HG02798 (cell line): ENCODE data around the gene BCKDHB.
"Not testable (repeated sequence)": the region's sequence is repeated elsewhere in the genome, so short reads cannot be mapped to it uniquely, and the experiment has no call there.

Source experiments
- ATAC-seq: cut with Tn5 transposase; IDR thresholded peaks from one replicate; pipeline ENCODE4 v1.9.1; 2021; ENCODE audit warnings: mild to moderate bottlenecking; ENCODE audit not compliant: unreplicated experiment, poor library complexity

Gene BCKDHB

DNA sequence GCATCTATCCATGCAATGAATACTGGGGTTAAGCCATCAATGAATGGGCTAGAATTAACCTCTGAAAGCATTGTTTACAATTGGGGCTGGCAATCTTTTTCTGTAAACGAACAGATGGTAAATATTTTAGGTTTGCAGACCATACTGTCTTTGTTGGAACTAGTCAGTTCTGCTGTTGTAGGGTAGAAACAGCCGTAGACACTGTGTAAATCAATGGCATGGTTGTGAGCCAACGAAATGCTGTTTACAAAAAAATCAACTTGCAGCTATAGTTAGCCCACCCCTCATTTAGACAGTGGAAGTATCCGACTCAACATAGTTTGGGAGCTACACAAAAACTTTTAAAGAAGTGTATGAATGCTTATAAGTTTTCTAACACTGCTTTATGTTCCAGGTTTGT lies 91.5 kb downstream of the BCKDHB start:
- ATAC-seq = no peak

DNA sequence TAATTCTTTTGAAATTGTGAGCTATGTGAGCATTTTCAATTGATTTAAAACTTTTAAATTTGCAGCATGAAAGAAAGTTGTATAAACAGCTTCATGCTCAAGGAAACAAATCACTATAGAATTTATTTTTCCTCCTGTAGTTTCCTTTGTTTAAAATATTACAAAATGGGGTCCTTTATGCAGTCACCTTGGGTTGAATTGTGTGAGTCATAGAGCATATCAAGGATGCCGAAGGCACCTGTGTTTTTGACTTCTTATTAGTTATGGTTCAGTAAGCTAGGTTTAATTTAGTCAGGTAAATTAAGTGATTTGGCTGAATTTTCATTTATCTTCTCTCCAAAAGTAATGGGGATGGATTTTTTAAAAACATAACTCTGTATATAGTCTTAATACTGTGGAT lies 96.8 kb downstream of the BCKDHB start:
- no peak for ATAC-seq

DNA sequence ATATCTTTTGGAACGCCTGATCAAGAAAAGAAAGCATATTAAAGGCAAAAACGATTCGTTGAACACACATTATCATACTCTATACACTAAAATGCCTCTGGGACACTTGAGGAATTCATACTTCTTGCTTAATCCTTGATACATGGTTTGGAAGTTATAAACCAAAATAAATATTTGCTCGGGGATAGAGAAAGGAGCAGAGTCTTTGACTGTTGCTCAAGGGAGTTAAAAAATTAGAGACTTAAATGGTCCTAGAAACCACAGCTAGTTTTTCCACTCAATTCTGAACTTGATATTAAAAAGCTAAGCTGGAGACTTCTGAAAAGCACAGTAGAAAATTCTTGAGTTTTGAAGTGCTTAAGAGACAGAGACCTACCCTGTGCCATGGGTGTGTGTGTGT lies 98.9 kb downstream of the BCKDHB start:
- no peak for ATAC-seq

DNA sequence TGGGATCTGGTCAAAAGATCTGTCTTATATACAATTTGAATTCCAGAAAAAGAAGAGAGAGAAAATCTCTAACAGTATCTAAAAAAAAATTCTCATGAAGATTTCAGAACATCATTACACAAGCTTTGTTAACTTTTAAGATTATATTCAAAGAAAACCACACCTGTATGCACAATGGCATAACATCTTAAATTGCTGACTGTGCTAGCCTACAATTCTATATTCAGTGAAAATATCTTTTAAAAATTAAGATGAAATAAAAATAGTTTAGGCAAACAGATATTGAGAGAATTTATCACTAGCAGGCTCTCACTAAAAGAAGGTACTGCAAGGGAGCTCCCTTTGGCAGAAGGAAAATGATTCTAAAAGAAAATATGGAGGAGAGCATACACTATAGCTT lies 100.3 kb downstream of the BCKDHB start:
- ATAC-seq = no peak

DNA sequence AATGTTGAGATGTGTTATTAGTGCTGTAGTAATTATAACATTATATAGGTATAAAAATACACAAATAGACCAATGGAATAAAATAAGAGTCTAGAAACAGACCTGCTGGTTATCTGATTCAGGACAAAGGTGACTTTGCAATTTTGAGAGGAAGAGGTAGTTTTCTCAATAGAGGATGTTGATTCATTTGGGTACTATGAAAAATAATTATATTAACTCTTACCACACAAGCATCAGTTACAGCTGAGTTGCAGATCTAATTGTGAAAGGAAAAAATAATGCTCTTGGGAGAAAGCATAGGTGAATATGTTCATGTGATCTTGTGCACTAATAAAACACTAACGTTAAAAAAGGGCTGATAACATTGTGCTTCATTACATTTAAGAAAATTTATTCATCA lies 103.0 kb downstream of the BCKDHB start:
- ATAC-seq = no peak

DNA sequence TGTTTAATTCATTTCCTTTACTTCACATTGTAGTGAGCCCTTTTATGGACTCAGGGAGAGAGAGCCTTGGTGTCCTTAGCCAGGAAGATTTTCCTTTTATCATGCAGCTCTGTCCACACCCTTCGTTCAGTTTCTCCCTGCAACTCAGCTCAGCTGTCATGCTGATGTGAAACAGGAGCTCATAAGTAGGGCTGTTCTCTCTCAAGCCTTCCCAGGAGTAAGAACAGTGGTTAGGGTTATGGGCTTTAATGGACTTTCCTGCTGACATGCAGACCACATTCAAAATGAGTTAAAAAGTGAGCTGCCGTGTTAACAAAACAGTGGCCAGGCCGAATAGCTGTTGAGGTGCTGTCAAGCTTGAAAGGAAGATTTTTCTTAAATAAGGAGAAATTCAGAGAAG lies 104.1 kb downstream of the BCKDHB start:
- ATAC-seq = peak; percentile 44

DNA sequence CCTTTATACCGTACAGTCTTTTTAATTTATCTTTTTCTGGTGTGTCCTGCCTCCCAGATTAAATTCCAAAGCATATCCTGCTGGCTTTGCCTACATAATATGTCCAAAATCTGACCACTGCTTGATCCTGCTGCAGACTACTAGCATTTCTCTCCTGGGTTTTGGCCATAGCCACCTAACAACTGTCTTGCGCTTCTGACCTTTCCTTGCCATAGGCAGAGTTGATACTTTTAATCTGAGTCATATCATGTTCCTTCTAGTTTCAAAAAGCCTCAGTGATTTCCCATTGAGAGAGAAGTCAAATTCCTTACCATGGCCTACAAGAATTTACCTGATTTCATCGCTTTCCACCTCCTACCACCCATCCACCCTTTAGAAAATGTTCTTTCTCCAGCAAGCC lies 104.8 kb downstream of the BCKDHB start:
- ATAC-seq = peak; percentile 35

DNA sequence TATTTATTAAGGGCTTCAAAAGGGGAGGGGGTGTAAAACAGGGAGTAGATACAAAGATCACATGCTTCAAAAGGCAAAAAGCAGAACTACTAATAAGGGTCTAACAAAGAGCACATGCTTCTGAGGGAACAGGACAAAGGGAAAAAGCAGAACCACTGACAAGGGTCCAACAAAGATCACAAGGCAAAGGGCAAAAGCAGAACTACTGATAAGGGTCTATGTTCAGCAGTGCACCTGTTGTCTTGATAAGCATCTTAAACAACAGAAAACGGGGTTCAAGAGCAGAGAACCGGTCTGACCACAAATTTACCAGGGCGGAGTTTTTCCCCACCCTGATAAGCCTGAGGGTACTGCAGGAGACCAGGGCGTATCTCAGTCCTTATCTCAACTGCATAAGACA lies 105.4 kb downstream of the BCKDHB start:
- ATAC-seq = not testable (repeated sequence)

DNA sequence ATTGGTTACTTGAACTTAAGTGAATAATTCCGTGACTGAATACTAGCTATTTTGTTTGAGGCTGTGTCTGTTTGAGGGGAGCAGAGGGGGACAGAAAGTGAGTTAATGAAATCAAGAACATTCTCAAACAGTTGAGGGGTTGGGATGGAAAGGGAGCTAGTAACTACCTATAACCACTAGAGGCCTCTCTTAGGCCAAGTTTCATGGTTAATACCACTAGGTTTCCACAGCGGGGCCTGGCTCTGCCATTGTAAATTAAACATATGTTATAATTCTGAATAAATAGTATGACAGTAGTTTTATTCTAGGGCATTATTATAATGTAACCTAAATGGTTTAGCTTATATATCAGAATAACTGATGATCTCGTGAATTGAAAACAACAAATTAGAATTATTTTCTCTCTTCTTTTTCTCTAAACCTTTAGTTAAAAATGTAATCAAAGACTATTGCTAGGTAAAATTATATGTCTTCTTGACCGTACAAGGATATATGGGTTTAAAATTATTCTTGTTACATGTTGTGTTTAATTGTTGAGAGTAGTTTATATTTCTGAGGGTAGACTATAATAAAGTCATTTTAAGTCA lies 108.1 kb downstream of the BCKDHB start:
- peak; percentile 92 for ATAC-seq

DNA sequence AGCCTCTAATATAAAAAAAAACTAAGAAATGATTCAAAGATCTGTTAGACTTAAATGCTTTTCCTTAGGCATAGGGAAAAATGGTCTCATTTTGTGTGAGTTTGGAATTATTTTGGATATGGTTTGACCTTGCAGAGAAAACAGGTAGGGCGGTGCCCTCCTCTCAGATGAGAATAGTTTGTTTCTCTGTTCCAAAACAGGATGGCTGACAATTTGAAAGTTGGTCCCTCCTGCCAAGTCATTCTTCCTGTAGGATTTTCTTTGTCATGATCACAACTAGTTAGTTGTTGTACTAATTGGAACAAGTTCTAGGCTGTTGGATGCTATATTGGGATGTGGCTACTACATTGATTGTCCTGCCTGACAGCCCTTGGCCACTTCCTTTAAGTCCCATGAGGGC lies 108.6 kb downstream of the BCKDHB start:
- ATAC-seq = no peak

DNA sequence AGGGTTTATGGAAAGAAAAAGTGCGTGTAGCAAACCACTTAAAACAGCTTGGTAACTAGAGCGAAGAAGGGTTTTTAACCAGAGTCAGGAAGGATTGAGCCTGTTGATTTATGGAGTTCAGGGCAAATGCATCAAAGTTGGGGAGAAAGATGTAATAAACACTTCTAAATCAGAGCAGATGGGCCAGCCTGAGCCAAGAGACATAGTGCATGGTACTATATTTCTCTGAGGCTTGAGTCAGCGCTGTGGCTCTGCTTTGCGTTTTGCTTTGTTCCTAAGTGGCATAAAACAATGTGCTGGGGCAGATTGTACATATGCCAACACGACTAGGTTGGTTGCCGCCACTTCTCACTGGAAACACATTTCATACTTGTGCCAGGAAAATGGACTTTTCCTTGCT lies 111.3 kb downstream of the BCKDHB start:
- ATAC-seq = no peak

DNA sequence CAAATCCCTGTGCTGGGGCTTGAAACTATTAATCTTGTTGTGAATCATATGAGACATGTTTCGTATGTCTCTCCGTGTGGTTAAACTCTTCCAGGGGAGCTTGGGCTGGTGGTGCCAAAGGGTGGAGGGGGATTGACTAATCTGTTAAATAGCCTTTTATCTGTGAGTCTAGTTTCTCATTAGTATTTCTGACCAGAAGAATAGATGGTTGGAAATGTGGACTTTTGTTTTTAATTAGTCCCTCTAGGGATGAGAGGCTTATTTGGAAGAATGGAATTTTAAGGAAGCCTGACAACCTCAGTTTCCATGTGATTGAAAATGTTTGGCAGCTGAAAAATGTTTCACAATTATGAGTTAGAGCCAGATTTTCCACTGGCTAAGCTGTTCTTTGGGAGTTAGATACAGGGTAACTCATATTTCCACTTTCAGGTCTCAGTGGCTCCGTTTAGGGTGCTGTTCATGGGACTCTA lies 117.3 kb downstream of the BCKDHB start:
- no peak for ATAC-seq

DNA sequence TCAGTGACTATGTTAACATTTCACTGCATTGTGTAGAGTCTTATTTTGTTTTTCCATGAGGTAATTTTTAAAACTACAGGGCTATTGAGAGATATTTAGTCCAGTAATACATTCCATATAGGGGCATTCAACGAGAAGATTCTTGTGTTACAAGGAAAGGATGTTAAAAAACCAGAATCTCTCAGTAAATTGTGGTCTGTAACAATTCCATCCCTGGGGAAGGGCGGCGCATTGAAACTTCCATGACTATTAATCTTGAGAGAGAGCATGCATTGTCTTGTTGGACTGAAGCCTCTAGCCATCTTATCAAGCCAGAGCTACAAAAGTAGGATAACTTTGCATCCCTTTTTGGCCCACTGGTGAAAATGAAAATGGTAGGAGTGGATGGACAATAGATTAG lies 119.7 kb downstream of the BCKDHB start:
- no peak for ATAC-seq

DNA sequence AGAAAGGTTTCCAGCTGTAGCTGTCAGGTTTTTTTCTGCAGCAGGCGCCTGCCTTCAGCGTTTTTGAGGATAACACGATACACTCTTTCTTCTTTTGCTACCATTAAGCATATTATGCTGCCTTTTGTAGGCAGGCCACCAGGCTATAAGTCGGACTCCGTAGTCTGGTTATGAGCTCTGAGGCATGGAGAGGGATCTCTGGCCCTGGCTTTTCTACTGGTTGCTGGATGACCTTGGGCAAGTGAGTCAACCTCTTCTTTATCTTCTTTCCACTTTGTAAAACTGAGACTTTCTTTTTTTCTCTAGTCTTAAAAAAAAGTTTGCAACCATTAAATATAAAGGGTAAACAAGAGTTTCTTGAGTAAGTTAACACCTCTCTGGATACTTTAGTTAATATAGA lies 120.2 kb downstream of the BCKDHB start:
- ATAC-seq = no peak

DNA sequence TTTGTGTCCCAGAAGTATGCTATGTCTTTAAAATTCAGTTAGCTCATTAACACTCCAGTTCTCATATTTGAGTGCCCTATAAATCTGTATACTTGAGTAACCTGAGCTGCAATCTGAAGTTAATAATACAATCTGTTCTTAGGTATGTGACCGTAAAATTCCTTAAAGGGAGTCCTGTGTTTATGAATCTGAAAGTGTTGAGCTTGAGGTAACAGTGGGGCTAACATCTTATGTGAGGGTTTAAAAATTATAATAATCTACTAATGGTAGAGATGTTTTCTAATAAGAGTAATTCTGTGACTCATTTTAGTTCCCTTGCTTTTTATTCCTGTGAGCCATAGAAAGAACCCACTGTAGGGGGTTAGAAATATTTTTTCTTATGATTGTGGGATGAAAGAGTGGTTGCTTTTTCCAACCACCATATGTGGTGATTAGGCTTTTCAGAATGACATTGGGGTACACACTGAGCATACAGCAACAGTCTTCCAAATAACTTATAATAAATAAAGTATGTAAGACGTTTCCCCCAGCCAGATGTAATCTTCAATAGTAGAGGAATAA lies 121.2 kb downstream of the BCKDHB start:
- ATAC-seq = no peak

DNA sequence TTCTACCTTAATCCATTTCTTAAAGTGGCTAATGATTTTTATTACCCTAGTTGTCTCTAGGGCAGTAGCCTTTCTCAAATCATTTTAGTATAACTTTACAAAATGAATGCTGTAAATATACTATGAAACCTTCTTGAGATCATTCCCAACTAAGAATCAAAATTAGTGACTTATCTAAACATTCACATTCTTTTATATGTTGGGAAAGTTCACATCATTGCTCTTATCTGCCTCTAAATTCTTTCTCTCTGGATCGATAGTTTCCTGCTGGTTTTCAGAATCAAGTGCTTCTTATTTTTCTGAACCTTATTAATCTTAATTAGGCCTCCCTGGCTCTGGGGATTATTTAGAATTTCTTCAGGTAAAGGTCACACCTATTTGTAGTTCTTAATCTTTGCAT lies 126.8 kb downstream of the BCKDHB start:
- no peak for ATAC-seq

DNA sequence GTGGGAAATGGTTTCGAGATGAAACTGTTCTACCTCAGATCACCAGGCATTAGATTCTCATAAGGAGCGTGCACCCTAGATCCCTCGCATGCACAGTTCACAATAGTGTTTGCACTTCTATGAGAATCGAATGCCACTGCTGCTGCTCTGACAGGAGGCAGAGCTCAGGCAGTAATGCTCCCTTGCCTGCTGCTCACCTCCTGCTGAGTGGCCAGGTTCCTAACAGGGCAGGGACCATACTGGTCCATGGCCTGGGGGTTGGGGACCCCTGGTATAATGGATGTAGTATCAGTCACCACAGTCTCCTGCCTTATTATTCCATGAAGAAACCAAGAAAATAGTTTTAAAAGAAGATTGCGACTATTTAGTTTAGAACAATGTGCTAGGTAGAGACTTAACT lies 127.5 kb downstream of the BCKDHB start:
- no peak for ATAC-seq

DNA sequence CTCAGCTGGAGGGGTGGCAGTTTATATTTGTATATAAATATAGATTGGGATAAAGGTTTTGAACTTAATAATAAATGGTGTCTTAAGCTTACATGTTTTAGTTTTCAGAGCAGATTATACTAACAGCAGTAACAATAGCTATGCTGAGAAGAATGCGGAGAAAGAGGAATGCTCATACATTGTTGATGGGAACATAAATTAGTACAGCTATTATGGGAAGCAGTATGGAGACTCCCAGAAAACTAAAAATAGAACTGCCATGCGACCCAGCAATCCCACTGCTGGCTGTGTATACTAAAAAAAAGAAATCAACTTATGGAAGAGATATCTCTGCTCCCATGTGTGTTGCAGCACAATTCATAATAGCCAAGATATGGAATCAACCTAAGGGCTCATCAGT lies 127.9 kb downstream of the BCKDHB start:
- ATAC-seq = no peak

DNA sequence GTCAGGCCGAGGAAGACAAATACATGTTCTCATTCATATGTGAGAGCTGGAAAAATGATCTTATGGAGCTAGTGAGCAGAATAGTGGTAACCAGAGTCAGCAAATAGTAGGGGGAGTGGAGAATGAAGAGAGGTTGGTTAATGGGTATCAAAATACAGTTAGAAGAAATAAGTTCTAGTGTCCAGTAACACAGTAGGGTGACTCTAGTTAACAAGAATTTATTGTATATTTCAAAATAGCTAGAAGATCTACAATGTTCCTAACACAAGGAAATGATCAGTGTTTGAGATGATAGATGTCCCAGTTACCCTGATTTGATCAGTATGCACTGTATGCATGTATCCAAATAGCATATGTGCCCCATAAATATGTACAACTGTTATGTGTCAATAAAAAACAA lies 128.4 kb downstream of the BCKDHB start:
- ATAC-seq = no peak

DNA sequence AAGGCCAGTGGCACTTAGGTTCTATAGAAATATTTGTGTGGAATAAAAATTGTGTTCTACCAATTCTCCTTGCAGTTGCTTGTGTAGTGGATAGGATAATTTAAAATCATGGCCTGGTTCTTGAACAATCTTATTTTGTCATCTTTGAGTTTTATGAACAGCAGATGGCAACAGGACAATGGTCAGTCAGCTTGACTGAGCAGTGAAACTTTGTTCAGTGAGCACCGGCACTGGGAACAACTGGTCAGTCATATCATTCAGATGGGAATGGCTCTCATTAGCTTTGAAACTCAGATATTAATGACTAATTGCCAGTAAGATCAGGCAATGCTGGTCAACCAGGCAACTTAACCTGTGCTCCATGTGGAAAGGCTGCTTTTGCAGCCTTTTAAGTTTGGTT lies 129.2 kb downstream of the BCKDHB start:
- no peak for ATAC-seq

DNA sequence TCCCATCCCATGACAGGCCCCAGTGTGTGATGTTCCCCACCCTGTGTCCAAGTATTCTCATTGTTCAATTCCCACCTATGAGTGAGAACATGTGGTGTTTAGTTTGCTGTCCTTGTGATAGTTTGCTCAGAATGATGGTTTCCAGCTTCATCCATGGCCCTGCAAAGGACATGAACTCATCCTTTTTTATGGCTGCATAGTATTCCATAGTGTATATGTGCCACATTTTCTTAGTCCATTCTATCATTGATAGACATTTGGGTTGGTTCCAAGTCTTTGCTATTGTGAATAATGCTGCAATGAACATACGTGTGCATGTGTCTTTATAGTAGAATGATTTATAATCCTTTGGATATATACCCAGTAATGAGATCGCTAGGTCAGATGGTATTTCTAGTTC lies 132.3 kb downstream of the BCKDHB start:
- ATAC-seq = not testable (repeated sequence)

DNA sequence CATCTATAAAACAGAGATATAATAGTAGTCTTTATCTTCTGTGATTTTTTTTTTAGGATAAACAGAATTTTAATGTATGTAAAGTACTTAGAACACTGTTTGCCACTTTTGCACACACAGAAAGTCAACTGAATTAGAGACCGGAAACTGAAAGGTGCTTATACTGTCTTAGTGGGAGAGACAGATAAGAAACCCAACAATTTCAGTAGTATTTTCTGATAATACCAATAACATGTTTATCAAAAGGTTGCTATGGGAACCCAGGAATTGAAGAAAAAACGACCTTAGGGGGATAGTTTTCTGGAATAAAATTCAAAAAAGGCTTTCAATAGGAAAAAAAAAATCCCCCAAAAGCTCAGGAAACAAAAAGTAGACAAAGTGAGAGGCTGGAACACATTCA lies 138.6 kb downstream of the BCKDHB start:
- no peak for ATAC-seq

DNA sequence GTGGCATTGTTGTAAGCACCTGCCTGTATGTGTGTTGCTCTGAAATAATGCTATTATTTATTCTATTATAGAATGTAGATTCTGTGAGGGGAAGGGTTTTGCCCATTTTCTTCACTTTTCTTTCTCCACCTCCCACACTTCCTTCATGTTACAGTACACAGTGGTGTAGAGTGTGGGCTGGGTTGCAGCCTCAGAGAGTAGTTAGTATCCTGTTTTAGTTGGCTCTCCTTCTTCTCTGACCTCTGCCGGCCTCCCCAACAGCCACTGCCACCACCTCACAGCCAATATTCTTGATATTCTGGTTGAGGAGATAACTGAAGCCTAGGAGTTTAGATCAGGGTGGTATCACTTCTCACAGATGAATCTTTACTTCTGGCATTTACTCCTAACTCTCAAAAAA lies 143.4 kb downstream of the BCKDHB start:
- ATAC-seq = peak; percentile 44
